ENCODE results near the gene ABHD16A.

ABHD16A gene

GRCh38 chr6:31639449-31639861 lies 63.7 kb downstream of the ABHD16A start:
- DNase-seq (ENCODE audit: low read depth): no peak

GRCh38 chr6:31639043-31639442 lies 64.1 kb downstream of the ABHD16A start:
- no peak for DNase-seq (ENCODE audit: low read depth)
